Endothelial cell of umbilical vein (primary cell): Measurements from ENCODE around the gene ACAA1. TPM values are rescaled to one million over a fixed set of nuclear protein-coding genes. Genes with fewer than 3 reads are reported as not detected.

ENCODE experiments used
- BruUV-seq: library from RNA; stranded (reverse); fragments of 400-500 nt; replicated peaks from 2 replicates; lab custom pipeline; 2021; lab: Mats Ljungman, UMichigan
- CTCF ChIA-PET: fragments of 300-600, 350-600 bp; sonication (Branson Sonifier 250); formaldehyde crosslinking; loops from one replicate; lab custom pipeline; 2021; ENCODE audit warnings: antibody characterized with exemption, inconsistent platforms; lab: Charles Lee
- POLR2A ChIA-PET: fragments of 300-600, 350-600 bp; sonication (Branson Sonifier 250); formaldehyde crosslinking; loops from one replicate; lab custom pipeline; 2021; ENCODE audit warnings: antibody characterized with exemption, inconsistent platforms; lab: Charles Lee
- DNase-seq: peaks from one replicate; pipeline ENCODE4 v3.0.0-alpha.2; 2011; ENCODE audit warnings: low read depth, low spot score
- FAIRE-seq: peaks from 2 replicates; lab custom pipeline; 2011; peaks lifted over from hg19 to GRCh38; lab: Jason Lieb, UNC
- H2AFZ ChIP-seq: 2 replicates; pipeline ENCODE4 v1.6.0; 2012; ENCODE audit warnings: low read depth, low read length, control low read depth, inconsistent platforms
- H3K27ac ChIP-seq: 2 replicates; pipeline ENCODE4 v1.5.1; 2011; ENCODE audit warnings: low read depth, mild to moderate bottlenecking, control low read depth, low read length, moderate library complexity; ENCODE audit not compliant: insufficient read depth
- H3K27me3 ChIP-seq, 2 experiments: 2 replicates each; pipeline versions ENCODE4 v1.6.0 to v1.6.1; 2011; ENCODE audit warnings: low read length in 2 of 2, mixed read lengths in 1 of 2; ENCODE audit not compliant: control insufficient read depth in 2 of 2, insufficient read depth in 2 of 2
- H3K36me3 ChIP-seq, 2 experiments: 2 replicates in 1 of 2; 3 replicates in 1 of 2; pipeline ENCODE4 v1.5.1; 2011; ENCODE audit warnings: low read length in 2 of 2, mild to moderate bottlenecking in 1 of 2, moderate library complexity in 1 of 2; ENCODE audit not compliant: control insufficient read depth in 2 of 2, insufficient read depth in 2 of 2; ENCODE audit errors: extremely low read depth in 1 of 2
- H3K4me1 ChIP-seq: 3 replicates; pipeline ENCODE4 v1.5.1; 2011; ENCODE audit warnings: mild to moderate bottlenecking, low read length; ENCODE audit not compliant: control insufficient read depth, insufficient read depth; ENCODE audit errors: extremely low read depth
- H3K4me2 ChIP-seq: 2 replicates; pipeline ENCODE4 v1.6.1; 2011; ENCODE audit warnings: low read length, control low read depth, mixed read lengths; ENCODE audit not compliant: insufficient read depth
- H3K4me3 ChIP-seq, 3 experiments: fragments of 200-600 bp in 1 of 3; sonication (generic), shearing (Covaris generic) in 1 of 3; replicated peaks in 1 of 3; 2 replicates each; pipeline ENCODE4 v1.5.1; 2011 to 2016; ENCODE audit warnings: control low read depth in 3 of 3, low read length in 3 of 3, mild to moderate bottlenecking in 2 of 3, inconsistent platforms in 1 of 3, low read depth in 1 of 3, moderate library complexity in 1 of 3; ENCODE audit not compliant: insufficient read depth in 1 of 3
- H3K79me2 ChIP-seq: 2 replicates; pipeline ENCODE4 v1.6.0; 2012; ENCODE audit warnings: low read length, inconsistent platforms; ENCODE audit not compliant: control insufficient read depth, insufficient read depth
- H3K9ac ChIP-seq: replicated peaks from 2 replicates; pipeline ENCODE3; 2011; ENCODE audit warnings: low read length, control low read depth; ENCODE audit not compliant: insufficient read depth; ENCODE audit errors: extremely low read depth
- H3K9me1 ChIP-seq: replicated peaks from 3 replicates; pipeline ENCODE4 v1.6.0; 2011; ENCODE audit warnings: mild to moderate bottlenecking, low read length; ENCODE audit not compliant: control insufficient read depth, insufficient read depth; ENCODE audit errors: extremely low read depth
- H3K9me3 ChIP-seq: replicated peaks from 2 replicates; pipeline ENCODE4 v1.5.1; 2012; ENCODE audit warnings: low read length, inconsistent platforms; ENCODE audit not compliant: control insufficient read depth, insufficient read depth
- H4K20me1 ChIP-seq: replicated peaks from 2 replicates; pipeline ENCODE3; 2011; ENCODE audit warnings: mild to moderate bottlenecking, low read length; ENCODE audit not compliant: control insufficient read depth, insufficient read depth; ENCODE audit errors: extremely low read depth
- EZH2 ChIP-seq: IDR thresholded peaks from 2 replicates; pipeline ENCODE4 v1.6.1; 2012; ENCODE audit warnings: borderline replicate concordance, low read depth, mild to moderate bottlenecking, moderate library complexity, low read length, inconsistent platforms; ENCODE audit not compliant: severe bottlenecking
- FOS ChIP-seq: IDR thresholded peaks from 2 replicates; pipeline ENCODE4 v1.6.1; 2011; ENCODE audit warnings: mild to moderate bottlenecking, low read length, moderate library complexity, borderline replicate concordance; ENCODE audit not compliant: insufficient read depth
- GATA2 ChIP-seq: IDR thresholded peaks from 2 replicates; pipeline ENCODE4 v1.7.0; 2011; ENCODE audit warnings: low read depth, mild to moderate bottlenecking, moderate library complexity, mixed read lengths, low read length; ENCODE audit not compliant: insufficient read length, insufficient read depth
- JUN ChIP-seq: IDR thresholded peaks from 2 replicates; pipeline ENCODE4 v1.6.1; 2011; ENCODE audit warnings: borderline replicate concordance, low read depth; ENCODE audit not compliant: insufficient read length, insufficient read depth
- MYC ChIP-seq: IDR thresholded peaks from one replicate; pipeline ENCODE4 v1.6.1; 2011; ENCODE audit warnings: mild to moderate bottlenecking, low read depth, low read length
- POLR2A ChIP-seq: IDR thresholded peaks from 2 replicates; pipeline ENCODE4 v1.6.1; 2012; ENCODE audit warnings: low read depth, mild to moderate bottlenecking, control low read depth, low read length
- POLR2AphosphoS5 ChIP-seq: IDR thresholded peaks from 2 replicates; pipeline ENCODE4 v1.6.1; 2012; ENCODE audit warnings: low read depth, mild to moderate bottlenecking, control low read depth, low read length, moderate library complexity; ENCODE audit not compliant: insufficient read depth
- dilution Hi-C: fragments of 300-500 bp; cut with MboI; formaldehyde crosslinking; loops from one replicate; pipeline ENCODE4 v1.15.0; 2019; ENCODE audit warnings: low sequenced_read_pairs; ENCODE audit not compliant: extremely low pct_ligation_motif_present
- intact Hi-C: fragments of 100-400 bp; cut with micrococcal nuclease; formaldehyde crosslinking; loops from one replicate; pipeline ENCODE4 v1.10.0; 2022
- polyA plus RNA-seq, 4 experiments: library from polyadenylated mRNA; depleted of rRNA in 3 of 4; stranded (reverse) in 3 of 4; unstranded in 1 of 4; fragments of >200 nt; gene quantifications; 2 replicates each; pipeline versions ENCODE4 v1.2.1 to v1.2.3, GENCODE V29; 2011 to 2012; ENCODE audit warnings: missing spikeins in 1 of 4
- total RNA-seq: library from RNA; stranded (reverse); gene quantifications from 2 replicates; pipeline ENCODE4 v1.2.3, GENCODE V29; 2021
- TF ChIP-seq, protein P1 (sequence below): IDR thresholded peaks from 2 replicates; pipeline ENCODE4 v1.6.1; 2011; ENCODE audit not compliant: insufficient read depth, insufficient read length
- TF ChIP-seq, protein P2 (sequence below), 2 donors: IDR thresholded peaks; 1 replicate in 1 of 2; 2 replicates in 1 of 2; pipeline ENCODE4 v1.5.1; 2011; ENCODE audit warnings: low read length in 2 of 2, mild to moderate bottlenecking in 2 of 2, moderate library complexity in 2 of 2, control low read depth in 1 of 2, inconsistent platforms in 1 of 2, low read depth in 1 of 2; ENCODE audit not compliant: insufficient read depth in 1 of 2; ENCODE audit errors: extremely low read depth in 1 of 2

The ACAA1 gene
- total and polyA plus RNA-seq, 2 donors (not counting 3 experiments of a cell fraction or from before 2014, with no cell fraction given) = 52.1 to 53.8 TPM

DNA sequence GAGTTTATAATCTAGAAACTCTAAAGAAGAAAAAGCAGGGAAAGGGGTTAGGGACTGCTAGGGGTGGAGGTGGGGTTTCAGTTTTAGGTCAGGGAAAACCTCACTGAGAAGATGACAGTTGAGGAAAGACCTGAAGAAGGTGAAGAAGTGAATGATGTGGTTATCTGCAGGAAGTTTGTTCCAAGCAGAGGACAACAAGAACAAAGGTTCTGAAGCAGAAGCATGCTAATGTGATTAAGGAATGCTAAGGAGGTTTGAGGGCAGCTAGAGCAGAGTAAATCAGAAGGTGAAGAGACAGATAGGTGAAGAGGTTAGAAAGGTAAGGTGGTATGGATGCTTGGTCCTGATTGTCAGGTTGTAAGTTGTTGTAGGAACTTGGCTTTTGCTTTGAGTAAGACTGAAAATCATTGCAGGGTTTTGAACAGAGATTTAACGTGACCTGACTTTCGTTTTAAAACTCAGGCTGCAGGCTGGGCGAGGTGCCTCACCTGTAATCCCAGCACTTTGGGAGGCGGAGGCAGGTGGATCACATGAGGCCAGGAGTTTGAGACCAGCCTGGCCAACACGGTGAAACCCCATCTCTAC, 37.0 kb upstream of the ACAA1 start:
- no peaks in the 10 kb centered on the region for H3K9me1 ChIP-seq
- peaks cover 4% of the 10 kb centered on the region for H4K20me1 ChIP-seq
- H3K4me3 ChIP-seq = no peak overlapping the region
- intact Hi-C loops (no loop called here), dilution Hi-C loops (no loop called here)
- no peak for DNase-seq
- no peaks in the 10 kb centered on the region for H3K4me1 ChIP-seq
- no peaks in the 10 kb centered on the region for H3K36me3 ChIP-seq
- no peaks in the 10 kb centered on the region for H3K27me3 ChIP-seq
- TF ChIP-seq POLR2A (no peak), FOS (no peak)
- H3K9me3 ChIP-seq = no peaks in the 10 kb centered on the region
- no peak overlapping the region for H2AFZ ChIP-seq
- no TSS peak for BruUV-seq
- ChIA-PET CTCF (no interaction called here), POLR2A (no interaction called here)
- peaks cover 74% of the 10 kb centered on the region for H3K79me2 ChIP-seq
- no peak overlapping the region for H3K9ac ChIP-seq
- no peak overlapping the region for H3K4me2 ChIP-seq
- no peak for FAIRE-seq
- H3K27ac ChIP-seq = no peak overlapping the region

DNA sequence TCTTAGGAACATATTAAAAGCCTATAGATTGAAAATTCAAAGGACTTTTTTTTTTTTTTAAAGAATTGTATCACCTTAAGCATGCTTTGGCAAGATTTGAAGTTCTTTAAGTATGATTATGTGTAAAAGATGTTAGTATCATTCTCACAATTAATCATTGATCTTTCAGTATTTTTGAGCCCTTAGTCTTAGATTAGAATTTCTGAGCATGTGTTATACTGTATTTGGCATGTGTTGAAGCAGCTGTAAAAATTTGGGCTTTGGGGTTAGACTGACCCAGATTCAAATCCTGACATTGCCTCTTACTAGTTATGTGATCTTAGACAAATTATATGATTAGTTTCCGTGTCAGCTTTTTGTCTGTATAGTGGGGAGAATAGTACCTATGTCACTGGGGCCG, 34.7 kb upstream of the ACAA1 start:
- no peak overlapping the region for H3K4me2 ChIP-seq
- ChIA-PET POLR2A (no interaction called here), CTCF (interaction anchor here (1.8 kb wide), 1 partner anchor 76 kb away, joined by 5 read pairs; no protein-coding TSS in a partner anchor)
- DNase-seq (no peak), FAIRE-seq (no peak)
- peaks cover 4% of the 10 kb centered on the region for H3K4me1 ChIP-seq
- TF ChIP-seq EZH2 = no peak
- TF ChIP-seq JUN = no peak
- TF ChIP-seq MYC = no peak
- no peak for TF ChIP-seq POLR2AphosphoS5
- no peak for TF ChIP-seq GATA2
- TF ChIP-seq, protein P1, sequence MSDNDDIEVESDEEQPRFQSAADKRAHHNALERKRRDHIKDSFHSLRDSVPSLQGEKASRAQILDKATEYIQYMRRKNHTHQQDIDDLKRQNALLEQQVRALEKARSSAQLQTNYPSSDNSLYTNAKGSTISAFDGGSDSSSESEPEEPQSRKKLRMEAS = no peak
- TF ChIP-seq, protein P2, sequence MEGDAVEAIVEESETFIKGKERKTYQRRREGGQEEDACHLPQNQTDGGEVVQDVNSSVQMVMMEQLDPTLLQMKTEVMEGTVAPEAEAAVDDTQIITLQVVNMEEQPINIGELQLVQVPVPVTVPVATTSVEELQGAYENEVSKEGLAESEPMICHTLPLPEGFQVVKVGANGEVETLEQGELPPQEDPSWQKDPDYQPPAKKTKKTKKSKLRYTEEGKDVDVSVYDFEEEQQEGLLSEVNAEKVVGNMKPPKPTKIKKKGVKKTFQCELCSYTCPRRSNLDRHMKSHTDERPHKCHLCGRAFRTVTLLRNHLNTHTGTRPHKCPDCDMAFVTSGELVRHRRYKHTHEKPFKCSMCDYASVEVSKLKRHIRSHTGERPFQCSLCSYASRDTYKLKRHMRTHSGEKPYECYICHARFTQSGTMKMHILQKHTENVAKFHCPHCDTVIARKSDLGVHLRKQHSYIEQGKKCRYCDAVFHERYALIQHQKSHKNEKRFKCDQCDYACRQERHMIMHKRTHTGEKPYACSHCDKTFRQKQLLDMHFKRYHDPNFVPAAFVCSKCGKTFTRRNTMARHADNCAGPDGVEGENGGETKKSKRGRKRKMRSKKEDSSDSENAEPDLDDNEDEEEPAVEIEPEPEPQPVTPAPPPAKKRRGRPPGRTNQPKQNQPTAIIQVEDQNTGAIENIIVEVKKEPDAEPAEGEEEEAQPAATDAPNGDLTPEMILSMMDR (IDR thresholded peaks at IDR 0.05; ENCODE audit: extremely low read depth in 1 of 2, insufficient read depth in 1 of 2, low read depth in 1 of 2, low read length in 2 of 2) = no peak
- no peak overlapping the region for H3K4me3 ChIP-seq
- dilution Hi-C loops = no loop called here
- no peak overlapping the region for H2AFZ ChIP-seq
- no peak overlapping the region for H3K9ac ChIP-seq
- no TSS peak for BruUV-seq
- peaks cover 79% of the 10 kb centered on the region for H3K79me2 ChIP-seq
- intact Hi-C loops = no loop called here
- no peaks in the 10 kb centered on the region for H3K27me3 ChIP-seq
- H3K9me1 ChIP-seq = no peaks in the 10 kb centered on the region
- H3K36me3 ChIP-seq = no peaks in the 10 kb centered on the region
- H3K9me3 ChIP-seq = no peaks in the 10 kb centered on the region
- no peak overlapping the region for H3K27ac ChIP-seq
- no peaks in the 10 kb centered on the region for H4K20me1 ChIP-seq
